C4-2B (cell line): ENCODE results near the gene GGA3.

Source experiments
- CTCF ChIP-seq: fragments of 450-650 bp; conservative IDR thresholded peaks from 2 replicates; pipeline ENCODE4 v1.5.1; 2017; ENCODE audit warnings: mild to moderate bottlenecking
- ZFX ChIP-seq: fragments of 450-650 bp; IDR thresholded peaks from 2 replicates; pipeline ENCODE4 v1.6.1; 2017

- TF ChIP-seq CTCF, result no peak
- TF ChIP-seq ZFX, result no peak
Observed at GRCh38 chr17:75227729-75228128, 33.7 kb downstream of the GGA3 start.
